ENCODE measurements around the gene TMOD1. TPM values are rescaled to one million over a fixed set of nuclear protein-coding genes. Genes with fewer than 3 reads are reported as not detected.
A peak's percentile ranks its signal among the peaks of the same experiment; 100 is the strongest.

The TMOD1 gene
- total and polyA plus RNA-seq, 10 donors, result 1.6 to 5.8 (median 2.7) TPM

- no peak overlapping the region for H3K4me3 ChIP-seq
- H3K27me3 ChIP-seq (replicated peaks in 1 of 7), result peaks cover 0 to 8% (median 0%) of the 10 kb centered on the region in 7 donors
- TF ChIP-seq CTCF (IDR thresholded peaks at IDR 0.05 in 8 of 11, conservative IDR thresholded peaks at IDR 0.05 in 3 of 11) (no peak), POLR2AphosphoS5 (IDR thresholded peaks at IDR 0.05) (no peak), POLR2A (IDR thresholded peaks at IDR 0.05) (no peak)
- peaks cover 0 to 10% (median 6%) of the 10 kb centered on the region in 6 donors for H3K4me1 ChIP-seq
- intact Hi-C loops (cut with DNase I; ENCODE audit: low total_unique reads), result no loop called here
- no peaks in the 10 kb centered on the region for H3K9me3 ChIP-seq
- 75 to 84% (median 80%) methylated on average over 4 of the region's 4 CpGs for WGBS, 5 donors
- H3K27ac ChIP-seq, result no peak overlapping the region
- H3K36me3 ChIP-seq, result peaks cover 0 to 8% (median 0%) of the 10 kb centered on the region in 6 donors
- DNase-seq, result no peak
Observed at GRCh38 chr9:97593960-97594359, 92.5 kb downstream of the TMOD1 start.

GRCh38 chr9:97594381-97594921, 93.0 kb downstream of the TMOD1 start:
- Histone ChIP-seq H3K36me3 (peaks cover 0 to 10% (median 0%) of the 10 kb centered on the region in 6 donors), H3K9me3 (no peaks in the 10 kb centered on the region), H3K27me3 (replicated peaks in 1 of 7) (peaks cover 0 to 8% (median 0%) of the 10 kb centered on the region in 7 donors), H3K4me1 (peaks cover 0 to 10% (median 6%) of the 10 kb centered on the region in 6 donors), H3K27ac (no peak overlapping the region), H3K4me3 (no peak overlapping the region)
- intact Hi-C loops (cut with DNase I; ENCODE audit: low total_unique reads), result no loop called here
- TF ChIP-seq POLR2AphosphoS5 (IDR thresholded peaks at IDR 0.05), result no peak
- TF ChIP-seq CTCF (IDR thresholded peaks at IDR 0.05 in 8 of 11, conservative IDR thresholded peaks at IDR 0.05 in 3 of 11), result no peak
- TF ChIP-seq POLR2A (IDR thresholded peaks at IDR 0.05), result no peak
- DNase-seq, result no peak
- 84 to 99% (median 89%) methylated on average over 11 of the region's 11 CpGs for WGBS, 5 donors

- Histone ChIP-seq H3K4me3 (no peak overlapping the region), H3K27me3 (replicated peaks in 1 of 7) (no peaks in the 10 kb centered on the region), H3K4me1 (peaks cover 0 to 10% (median 6%) of the 10 kb centered on the region in 6 donors), H3K27ac (no peak overlapping the region), H3K9me3 (no peaks in the 10 kb centered on the region), H3K36me3 (peaks cover 3 to 34% (median 17%) of the 10 kb centered on the region in 6 donors)
- 75 to 82% (median 79%) methylated on average over 4 of the region's 4 CpGs for WGBS, 5 donors
- no peak for DNase-seq
- TF ChIP-seq CTCF (IDR thresholded peaks at IDR 0.05 in 8 of 11, conservative IDR thresholded peaks at IDR 0.05 in 3 of 11) (no peak), POLR2AphosphoS5 (IDR thresholded peaks at IDR 0.05) (no peak), POLR2A (IDR thresholded peaks at IDR 0.05) (no peak)
- intact Hi-C loops (cut with DNase I; ENCODE audit: low total_unique reads), result loop anchor here (5.0 kb wide), 1 partner anchor 130 kb away; no protein-coding TSS in a partner anchor
Observed at GRCh38 chr9:97596906-97597305, 95.4 kb downstream of the TMOD1 start.

GRCh38 chr9:97598461-97599288, 97.2 kb downstream of the TMOD1 start:
- DNase-seq, result peak; percentile 85
- Histone ChIP-seq H3K9me3 (no peaks in the 10 kb centered on the region), H3K27me3 (replicated peaks in 1 of 7) (no peaks in the 10 kb centered on the region), H3K36me3 (peaks cover 3 to 45% (median 34%) of the 10 kb centered on the region in 6 donors), H3K4me1 (peaks cover 0 to 9% (median 6%) of the 10 kb centered on the region in 6 donors), H3K27ac (no peak overlapping the region), H3K4me3 (peak overlapping the region in 1 of 8 donors; percentile 23)
- 26 to 34% (median 26%) methylated on average over 11 of the region's 11 CpGs for WGBS, 5 donors
- intact Hi-C loops (cut with DNase I; ENCODE audit: low total_unique reads), result loop anchor here (5.0 kb wide), 1 partner anchor 131 kb away; no protein-coding TSS in a partner anchor
- TF ChIP-seq POLR2AphosphoS5 (IDR thresholded peaks at IDR 0.05) (no peak), CTCF (IDR thresholded peaks at IDR 0.05 in 8 of 11, conservative IDR thresholded peaks at IDR 0.05 in 3 of 11) (peak; percentile 39 to 83 (median 73))
